GM19238 (cell line): ENCODE data around the gene RTP3.

Source experiments
- DNase-seq: peaks from one replicate; pipeline ENCODE4 v3.0.0; 2011; ENCODE audit warnings: low spot score; ENCODE audit not compliant: insufficient read length

RTP3 gene

DNA sequence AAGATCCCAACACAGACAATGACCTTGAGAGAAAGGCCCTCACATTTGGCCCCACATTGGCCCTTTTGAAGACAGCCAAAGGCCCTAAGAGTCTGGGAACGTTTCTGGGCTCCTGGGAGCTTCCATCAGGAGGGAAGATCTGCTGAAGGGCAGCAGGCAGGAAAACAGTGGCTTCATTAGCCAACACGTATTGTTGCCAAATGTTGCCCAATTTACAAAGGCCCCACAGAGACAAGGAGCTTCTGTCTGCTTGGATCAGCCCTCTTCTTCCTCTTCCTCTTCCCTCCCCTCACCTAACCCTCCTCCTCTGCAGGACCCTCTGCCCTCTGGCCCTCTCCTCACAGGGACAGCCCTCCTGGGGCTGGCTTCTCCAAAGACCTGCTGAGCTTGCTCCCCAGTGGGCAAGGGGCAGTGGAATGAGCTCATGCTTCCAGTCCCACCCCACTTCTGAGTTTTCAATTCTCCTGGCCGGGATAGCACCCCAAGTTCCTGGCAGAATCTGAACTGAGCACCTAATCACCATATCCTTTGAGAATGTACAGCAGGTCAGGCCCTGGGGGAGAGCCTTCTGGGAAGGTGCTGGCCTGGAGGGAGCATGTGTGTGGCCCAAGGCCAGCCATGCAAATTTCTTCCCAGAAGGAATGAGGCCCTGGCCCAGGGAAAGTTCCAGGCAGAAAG is 28.0 kb upstream of the RTP3 start:
- no peak for DNase-seq

GRCh38 chr3:46470831-46471230 is 26.9 kb upstream of the RTP3 start:
- DNase-seq: no peak

DNA sequence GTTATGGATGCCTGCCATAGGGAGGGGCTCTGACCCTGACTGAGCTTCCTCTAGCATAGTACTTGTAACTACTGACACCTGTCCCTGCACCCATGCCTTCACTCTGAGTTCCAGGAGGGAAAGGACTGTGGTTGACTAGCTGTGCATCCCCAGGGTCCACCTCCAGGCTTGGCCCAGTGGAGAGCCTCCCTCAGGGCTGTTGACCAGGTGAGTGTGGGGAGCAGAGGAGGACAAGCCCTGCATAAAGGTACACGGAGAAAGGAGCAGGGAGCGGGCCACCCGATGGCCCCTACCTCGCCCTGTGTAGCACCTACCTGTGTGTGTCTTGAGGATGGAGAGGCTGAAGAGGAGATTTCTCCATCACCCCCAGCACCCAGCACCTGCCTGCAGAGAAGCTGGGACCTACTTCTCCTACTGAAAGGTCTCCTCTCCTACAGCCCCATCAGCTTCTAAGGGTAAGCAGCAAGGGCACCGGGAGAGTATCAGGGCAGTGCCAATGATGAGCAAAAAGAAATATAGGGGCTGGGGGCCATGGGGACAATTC is 26.3 kb upstream of the RTP3 start:
- no peak for DNase-seq

DNA sequence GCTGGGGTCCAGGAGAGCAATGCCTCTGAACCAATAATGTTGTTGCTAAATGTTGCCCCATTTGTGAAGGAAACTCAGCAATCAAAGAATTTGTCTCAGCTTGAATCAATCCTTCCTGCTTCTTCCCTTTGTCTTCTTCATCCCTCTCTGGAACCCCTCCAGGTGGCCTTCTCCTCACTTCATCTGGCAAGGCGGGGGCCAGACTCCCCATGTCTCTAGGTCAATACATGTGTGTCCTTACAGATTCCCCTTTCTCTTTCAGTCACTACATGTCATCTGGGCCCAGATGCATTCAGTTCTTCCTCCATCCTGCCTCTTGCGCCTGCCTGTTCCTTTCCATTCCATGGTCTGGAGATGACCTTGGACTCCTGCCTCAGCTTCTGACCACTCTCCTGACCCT is 25.0 kb upstream of the RTP3 start:
- no peak for DNase-seq

- DNase-seq: no peak
These were observed 20.6 kb upstream of the RTP3 start for GRCh38 chr3:46477145-46477544.

- no peak for DNase-seq
These were observed 20.0 kb upstream of the RTP3 start for GRCh38 chr3:46477756-46478155.

DNA sequence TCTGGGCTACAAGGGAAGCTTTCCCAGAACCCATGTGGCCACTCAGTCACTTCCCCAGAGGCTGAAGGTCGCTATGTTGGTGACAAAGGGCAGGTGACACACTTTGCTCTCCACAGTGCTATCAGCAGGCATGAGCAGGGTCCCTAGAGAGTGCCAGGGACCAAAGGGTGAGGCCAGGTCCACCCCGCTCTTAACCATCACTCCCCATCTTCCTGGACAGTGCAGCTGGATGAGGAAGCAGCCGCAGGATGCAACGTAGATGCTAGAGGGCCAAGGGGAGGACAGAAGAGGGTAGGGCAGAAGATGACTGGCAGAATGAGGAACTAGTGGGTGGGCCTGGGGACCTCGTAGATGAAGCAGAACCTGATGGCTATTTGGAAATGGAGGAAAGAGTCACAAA is 19.4 kb upstream of the RTP3 start:
- no peak for DNase-seq

- no peak for DNase-seq
These were observed 18.8 kb upstream of the RTP3 start for GRCh38 chr3:46479021-46479420.

- no peak for DNase-seq
These were observed 18.1 kb upstream of the RTP3 start for GRCh38 chr3:46479696-46480095.

- no peak for DNase-seq
These were observed 17.1 kb upstream of the RTP3 start for GRCh38 chr3:46480491-46481195.

- no peak for DNase-seq
These were observed 16.1 kb upstream of the RTP3 start for GRCh38 chr3:46481636-46482035.

GRCh38 chr3:46482632-46483350 is 15.0 kb upstream of the RTP3 start:
- no peak for DNase-seq

- no peak for DNase-seq
These were observed 14.0 kb upstream of the RTP3 start for GRCh38 chr3:46483825-46484224.

DNA sequence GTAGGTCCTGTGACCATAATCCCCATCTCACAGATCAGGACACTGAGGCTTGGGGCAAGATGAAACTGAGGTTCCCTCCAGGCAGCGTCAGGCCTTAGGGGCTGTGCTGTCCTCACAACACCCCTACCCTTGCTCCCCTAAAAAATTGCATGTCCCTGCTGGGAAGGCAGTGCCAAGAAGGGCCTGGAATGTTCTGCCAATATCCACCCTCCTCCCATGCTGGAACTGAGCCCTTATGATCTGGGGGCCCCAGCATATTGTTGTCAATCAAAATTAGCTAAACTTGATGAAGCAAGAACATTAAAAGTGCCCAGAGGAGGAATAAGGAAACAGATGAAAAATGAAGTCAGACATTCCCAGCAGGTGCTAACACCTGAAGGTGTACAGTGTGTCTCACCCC is 13.4 kb upstream of the RTP3 start:
- DNase-seq: no peak

GRCh38 chr3:46484911-46485778 is 12.6 kb upstream of the RTP3 start:
- no peak for DNase-seq

- no peak for DNase-seq
These were observed 12.0 kb upstream of the RTP3 start for GRCh38 chr3:46485779-46486175.

- DNase-seq: peak; percentile 96
These were observed 8.9 kb upstream of the RTP3 start for GRCh38 chr3:46488735-46489361.

GRCh38 chr3:46489381-46489780 is 8.4 kb upstream of the RTP3 start:
- DNase-seq: no peak

GRCh38 chr3:46489875-46490274 is 7.9 kb upstream of the RTP3 start:
- DNase-seq: no peak

DNA sequence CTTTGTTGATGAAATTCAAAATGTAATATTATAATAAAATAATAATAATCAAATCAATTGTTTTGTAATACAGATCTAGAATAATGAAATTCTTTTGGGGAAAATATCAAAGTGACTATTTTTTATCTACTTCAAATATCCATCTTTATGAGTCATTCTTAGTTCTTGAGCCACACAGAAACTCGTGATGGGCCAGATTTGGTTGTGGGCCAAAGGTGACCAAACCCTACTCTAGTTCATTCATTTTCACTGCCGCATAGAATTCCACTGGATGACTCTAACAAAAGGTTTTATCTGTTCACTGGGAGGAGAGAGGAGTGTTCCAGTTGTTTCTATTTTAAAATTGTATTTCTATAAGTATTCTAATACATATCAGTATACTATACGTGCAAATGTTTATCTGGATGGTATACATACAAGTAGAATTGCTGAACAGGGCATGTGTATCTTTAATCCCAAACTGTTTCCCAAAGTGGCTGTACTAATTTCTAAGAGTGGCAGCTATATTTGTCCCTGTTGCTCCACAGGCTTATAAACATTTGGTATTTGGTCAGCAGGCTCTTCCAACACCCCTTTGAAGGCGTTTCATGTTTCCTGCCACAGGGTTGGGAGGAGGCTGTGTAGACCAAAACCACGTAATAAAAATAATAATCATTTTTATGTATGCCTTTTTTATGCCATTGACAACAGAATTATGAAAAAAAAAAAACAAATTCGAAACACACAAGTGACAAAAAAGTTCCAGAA is 7.3 kb upstream of the RTP3 start:
- no peak for DNase-seq
